NCI-H82 (cell line): Measurements from ENCODE around the gene EEF1AKMT4.
"Not testable (repeated sequence)": the region's sequence is repeated elsewhere in the genome, so short reads cannot be mapped to it uniquely, and the experiment has no call there.

Experiments used
- DNase-seq: peaks from one replicate; lab custom pipeline; 2025; lab: John Stamatoyannopoulos, UW

Gene EEF1AKMT4

DNA sequence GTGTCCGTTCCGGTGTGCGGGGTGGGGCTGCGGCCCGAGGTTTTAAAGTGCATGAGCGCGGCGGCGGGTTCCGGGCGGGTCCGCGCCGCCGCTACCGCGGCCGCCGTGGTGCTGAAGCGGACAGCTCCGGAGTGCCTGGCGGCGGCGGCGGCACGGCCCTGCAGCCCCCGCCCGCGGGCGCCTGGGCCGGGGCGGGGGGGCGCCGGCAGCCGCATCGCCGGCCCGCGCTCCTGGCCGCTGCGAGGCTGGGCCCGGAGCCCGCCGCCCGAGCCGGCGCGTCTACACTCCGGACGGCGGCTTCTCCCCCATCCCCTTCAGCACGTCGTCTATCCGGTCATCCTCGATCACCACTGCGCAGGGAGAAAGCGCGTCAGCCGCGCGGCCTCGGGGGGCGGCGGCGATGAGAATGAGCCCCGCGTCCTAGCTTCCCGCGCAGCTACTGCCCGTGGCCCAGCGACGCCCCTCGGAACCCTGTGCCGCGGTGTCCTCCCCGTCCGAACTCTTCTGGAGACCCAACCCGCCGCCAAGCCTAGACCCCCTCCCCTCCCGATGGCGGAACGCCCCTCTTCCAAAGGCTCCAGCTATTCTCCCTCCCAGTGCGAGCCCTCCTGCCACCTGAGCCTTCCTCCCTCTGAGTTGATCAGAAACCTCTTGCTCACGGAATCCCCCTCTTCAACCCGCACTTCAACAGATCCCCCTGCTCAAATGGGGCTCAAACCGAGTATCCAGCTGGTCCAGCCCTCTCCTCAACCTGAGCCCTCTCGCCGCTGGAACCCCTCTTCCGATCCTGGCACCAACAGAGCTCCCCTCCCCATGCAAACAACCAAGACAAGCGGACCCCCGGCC, 10.6 kb downstream of the EEF1AKMT4 start:
- DNase-seq = peak; percentile 71

DNA sequence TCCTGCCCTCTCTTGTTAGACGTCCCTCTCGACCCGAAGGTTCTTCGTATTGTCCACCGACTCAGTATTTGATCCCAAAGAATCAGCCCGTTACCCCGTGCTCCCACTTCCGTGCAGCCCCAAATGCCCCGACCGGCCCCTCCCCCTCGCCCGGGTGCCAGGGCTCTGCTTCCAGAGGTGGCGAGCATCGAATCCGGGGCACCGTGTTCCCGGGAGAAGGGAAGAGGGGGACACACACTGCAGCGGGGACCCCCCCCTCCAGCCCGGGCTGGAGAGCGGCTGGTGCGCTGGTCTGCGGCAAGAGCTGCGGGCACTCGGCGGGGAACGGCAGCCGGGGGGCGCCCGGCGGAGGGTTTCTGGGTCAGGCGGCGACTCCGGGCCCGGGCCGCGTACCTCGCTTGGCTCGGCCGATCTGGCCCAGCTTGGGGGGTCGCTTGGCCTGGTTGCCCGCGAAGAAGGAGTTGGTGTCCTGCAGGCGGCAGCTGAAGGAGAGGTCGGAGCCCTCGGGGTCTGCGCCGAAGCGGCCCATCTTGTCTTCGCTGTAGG, 11.3 kb downstream of the EEF1AKMT4 start:
- no peak for DNase-seq

- DNase-seq = peak; percentile 98
Measured at GRCh38 chr3:184261270-184261853, 11.9 kb downstream of the EEF1AKMT4 start, which contains the start of gene CAMK2N2. Gene CAMK2N2 (minus strand): TSS chr3:184261553. CDS start chr3:184261285, 268 bp downstream.

DNA sequence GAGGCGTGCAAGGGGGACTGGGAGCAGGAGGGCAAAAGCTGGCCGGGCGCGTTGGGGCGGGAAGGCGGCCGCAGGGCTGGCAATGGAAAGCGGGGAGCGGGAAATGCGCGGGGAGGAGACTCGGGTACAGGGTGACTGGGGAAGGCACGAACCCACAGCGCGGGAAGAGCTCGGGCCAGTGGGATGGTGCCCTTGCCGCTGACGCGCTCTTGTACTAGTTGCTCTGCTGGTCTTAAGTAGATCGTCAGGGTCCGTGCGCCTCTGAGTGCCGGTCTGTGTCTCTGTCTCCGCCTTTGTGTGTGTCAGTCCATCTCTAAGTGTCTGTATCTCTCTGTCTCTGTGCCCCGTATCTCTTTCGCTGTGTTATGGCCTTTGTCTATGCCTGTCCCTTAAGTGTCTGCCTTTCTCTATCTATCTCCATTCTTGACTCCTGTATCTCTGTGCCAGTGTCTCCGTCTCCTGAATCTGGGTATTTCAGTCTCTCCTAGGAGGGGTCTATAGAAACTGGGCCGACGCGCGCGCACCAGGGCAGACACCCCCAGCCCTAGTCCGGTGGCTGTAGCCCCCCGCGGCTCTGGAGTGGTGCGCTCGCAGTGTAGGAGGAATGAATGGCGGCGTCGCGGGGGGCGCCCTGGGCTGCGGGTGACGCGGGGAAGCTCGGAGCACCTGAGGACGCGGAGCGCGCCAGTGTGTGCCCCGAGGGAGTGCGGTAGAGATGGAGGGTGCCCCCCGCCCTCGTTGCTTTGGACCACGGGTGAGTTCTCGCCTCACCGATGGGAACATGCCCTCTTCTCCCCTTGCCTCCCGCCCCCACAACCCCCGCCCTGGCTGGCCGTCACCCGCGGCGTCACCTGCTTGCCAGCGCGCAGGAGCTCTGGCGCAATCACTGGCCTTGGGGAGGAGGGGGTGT, 12.6 kb downstream of the EEF1AKMT4 start:
- peak; percentile 90 for DNase-seq

DNA sequence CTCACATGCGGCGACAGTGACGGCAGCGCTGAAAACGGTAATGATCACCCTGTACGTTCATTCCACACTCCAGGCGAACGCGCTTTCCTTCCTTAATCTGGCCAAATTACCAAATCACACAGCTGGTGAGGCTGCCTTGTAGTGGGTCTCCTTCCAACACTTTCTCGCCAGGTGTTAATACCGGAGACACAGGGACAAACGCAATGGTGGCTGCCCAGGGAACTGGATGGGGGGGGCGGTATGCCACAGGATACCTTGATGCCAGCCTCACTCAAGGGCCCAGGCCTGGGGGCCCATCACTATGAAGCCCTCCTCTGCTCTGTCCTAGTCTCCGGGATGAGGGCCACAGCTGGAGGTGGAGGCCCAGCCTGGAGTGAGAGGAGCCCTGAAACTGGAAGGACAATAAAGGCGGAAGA, 13.3 kb downstream of the EEF1AKMT4 start:
- peak; percentile 50 for DNase-seq

DNA sequence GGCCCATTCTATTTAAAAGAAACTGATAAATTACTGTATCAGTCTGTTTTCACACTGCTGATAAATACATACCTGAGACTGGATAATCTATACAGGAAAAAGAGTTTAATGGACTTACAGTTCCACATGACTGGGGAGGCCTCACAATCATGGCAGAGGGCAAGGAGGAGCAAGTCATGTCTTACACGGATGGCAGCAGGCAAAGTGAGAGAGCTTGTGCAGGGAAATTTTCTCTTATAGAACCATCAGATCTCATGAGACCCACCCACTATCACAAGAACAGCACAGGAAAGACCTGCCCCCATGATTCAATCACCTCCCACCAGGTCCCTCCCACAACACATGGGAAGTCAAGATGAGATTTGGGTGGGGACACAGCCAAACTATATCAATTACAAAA, 17.8 kb downstream of the EEF1AKMT4 start:
- DNase-seq = not testable (repeated sequence)

DNA sequence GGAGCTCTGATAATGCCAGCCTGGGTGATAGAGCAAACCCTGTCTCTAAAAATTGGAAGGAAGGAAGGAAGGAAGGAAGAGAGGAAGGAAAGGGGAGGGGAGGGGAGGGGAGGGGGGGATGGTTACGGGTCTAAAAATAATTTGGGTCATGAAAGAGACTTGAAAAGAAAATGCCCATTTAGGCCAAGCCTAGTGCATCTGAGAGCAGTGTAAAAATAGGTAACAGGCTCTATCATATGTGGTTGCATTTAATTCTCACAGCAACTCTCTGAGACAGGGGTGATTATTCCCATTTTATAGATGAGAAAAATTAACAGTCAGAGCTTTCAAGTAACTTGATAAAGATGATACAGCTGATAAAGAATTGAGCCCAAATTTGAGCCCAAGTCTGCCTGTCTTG, 22.8 kb downstream of the EEF1AKMT4 start:
- DNase-seq = no peak

DNA sequence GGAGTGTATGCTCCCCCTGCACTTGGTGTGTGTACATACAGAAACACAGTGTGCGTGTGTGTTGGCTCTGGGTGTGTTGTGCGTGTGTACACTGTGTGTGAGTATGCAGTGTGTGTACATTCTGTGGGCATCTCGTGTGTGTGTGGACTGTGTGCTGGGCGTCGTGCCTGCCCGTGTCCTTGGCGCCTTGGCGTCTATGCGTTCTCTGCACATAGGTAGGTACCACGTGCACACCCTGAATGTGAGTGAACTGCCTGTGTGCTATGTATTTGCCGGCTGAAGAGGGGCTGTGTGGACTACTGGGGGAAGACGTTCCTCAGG, 25.9 kb downstream of the EEF1AKMT4 start:
- DNase-seq = no peak

- DNase-seq = no peak
Measured at GRCh38 chr3:184275961-184276910, 26.8 kb downstream of the EEF1AKMT4 start, which contains the start of gene ECE2. Gene ECE2 (plus strand): TSS chr3:184276022. CDS start chr3:184276154, 132 bp downstream.

DNA sequence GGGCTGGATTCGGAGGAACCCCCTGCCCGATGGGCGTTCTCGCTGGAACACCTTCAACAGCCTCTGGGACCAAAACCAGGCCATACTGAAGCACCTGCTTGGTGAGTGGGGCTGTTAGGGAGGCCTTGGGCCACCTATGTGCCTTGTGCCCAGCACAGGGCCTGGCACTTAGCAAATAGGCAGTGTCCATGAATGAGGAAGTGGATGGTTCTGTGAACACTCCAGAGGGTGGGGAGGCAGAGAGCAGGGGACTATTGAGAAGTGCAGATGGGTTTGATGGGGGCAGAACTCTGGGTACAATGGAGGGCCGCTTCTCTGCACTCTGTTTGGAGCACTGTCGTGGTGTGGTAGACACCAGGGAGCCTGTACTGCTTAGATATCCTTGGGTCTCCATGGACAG, 27.9 kb downstream of the EEF1AKMT4 start:
- no peak for DNase-seq

DNA sequence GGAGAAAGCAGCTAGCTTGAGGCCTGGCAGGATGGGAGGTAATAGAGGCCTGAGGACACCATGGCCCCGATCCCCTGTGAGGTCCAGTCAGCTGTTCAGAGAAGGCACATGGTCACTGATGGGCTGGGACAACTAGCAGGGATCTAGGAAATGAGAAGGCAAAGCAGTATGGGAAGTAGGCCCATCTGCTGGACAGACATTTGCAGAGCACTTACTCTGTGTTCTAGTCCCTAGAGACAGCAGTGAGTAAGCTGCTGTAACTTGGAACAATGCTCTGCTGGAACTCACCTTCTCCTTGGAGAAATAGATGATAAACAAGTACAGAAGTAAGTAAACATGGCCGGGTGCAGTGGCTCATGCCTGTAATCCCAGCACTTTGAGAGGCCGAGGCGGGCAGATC, 33.5 kb downstream of the EEF1AKMT4 start:
- no peak for DNase-seq

DNA sequence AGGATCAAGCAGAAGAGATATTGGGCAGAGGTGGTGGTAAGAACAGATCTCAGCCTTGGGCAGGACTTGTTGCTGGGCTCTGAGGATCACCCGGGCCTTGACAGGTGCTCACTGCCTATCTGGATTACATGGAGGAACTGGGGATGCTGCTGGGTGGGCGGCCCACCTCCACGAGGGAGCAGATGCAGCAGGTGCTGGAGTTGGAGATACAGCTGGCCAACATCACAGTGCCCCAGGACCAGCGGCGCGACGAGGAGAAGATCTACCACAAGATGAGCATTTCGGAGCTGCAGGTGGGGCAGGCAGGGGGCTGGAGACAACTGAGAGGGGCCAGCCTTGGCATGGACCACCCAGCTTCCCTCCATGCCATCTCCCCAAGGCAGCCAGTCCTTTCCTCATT, 34.2 kb downstream of the EEF1AKMT4 start:
- no peak for DNase-seq

- peak; percentile 90 for DNase-seq
Measured at GRCh38 chr3:184284696-184285095, 35.2 kb downstream of the EEF1AKMT4 start.

DNA sequence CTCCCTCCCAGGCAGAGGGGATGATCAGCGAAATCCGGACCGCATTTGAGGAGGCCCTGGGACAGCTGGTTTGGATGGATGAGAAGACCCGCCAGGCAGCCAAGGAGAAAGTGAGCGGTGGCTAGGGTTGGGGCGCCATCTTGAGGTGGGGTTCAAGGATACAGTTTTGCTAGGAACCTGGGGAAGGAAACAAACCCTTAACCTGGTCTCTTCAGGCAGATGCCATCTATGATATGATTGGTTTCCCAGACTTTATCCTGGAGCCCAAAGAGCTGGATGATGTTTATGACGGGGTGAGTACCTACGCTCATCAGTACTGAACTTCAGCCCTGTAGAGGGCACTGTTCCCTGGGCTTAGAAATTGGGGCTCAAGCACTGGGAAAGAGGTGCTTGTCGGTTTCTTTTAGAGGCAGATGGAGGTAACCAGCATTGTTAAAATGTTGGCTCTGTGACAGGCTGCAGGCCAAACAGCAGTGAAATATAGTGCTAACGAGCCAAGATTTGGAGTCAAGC, 40.0 kb downstream of the EEF1AKMT4 start:
- peak; percentile 92 for DNase-seq

GRCh38 chr3:184290331-184290730, 40.9 kb downstream of the EEF1AKMT4 start:
- DNase-seq = no peak

- no peak for DNase-seq
Measured at GRCh38 chr3:184291044-184291737, 41.7 kb downstream of the EEF1AKMT4 start.

DNA sequence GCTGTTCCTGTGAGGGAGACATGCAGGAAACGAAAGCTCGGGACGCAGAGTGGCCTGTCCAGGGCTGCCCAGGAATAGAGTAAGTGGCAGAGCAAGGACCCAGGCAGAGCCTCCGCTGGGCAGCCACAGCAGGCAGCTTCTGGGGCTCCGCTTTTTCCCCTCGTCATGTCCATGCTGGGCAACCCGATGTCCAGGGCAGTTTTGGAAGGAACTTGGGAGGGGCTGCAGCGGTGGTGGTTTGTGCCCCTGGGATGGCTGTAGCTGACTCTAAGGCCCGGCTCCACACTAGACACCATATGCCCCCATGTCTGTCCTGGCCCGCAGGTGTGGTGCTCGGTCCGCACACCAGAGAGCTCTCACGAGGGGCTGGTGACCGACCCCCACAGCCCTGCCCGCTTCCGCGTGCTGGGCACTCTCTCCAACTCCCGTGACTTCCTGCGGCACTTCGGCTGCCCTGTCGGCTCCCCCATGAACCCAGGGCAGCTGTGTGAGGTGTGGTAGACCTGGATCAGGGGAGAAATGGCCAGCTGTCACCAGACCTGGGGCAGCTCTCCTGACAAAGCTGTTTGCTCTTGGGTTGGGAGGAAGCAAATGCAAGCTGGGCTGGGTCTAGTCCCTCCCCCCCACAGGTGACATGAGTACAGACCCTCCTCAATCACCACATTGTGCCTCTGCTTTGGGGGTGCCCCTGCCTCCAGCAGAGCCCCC, 42.4 kb downstream of the EEF1AKMT4 start:
- no peak for DNase-seq

GRCh38 chr3:184295771-184296170, 46.3 kb downstream of the EEF1AKMT4 start:
- DNase-seq = no peak

DNA sequence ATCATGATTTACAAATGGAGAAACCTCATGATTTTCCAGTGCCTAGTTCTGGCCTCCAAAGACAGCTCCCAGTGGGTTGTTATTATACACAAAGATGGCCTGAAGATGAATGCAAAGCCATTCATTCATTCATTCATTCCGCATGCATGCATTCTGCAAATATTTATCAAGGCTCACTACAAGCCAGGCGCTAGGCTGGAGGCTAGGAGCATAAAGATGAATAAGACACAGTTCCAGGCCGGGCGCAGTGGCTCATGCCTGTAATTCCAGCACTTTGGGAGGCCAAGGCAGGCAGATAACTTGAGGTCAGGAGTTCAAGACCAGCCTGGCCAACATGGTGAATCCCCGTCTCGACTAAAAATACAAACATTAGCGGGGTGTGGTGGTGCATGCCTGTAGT, 47.1 kb downstream of the EEF1AKMT4 start:
- DNase-seq = no peak
